SK-N-SH (cell line): ENCODE results near the gene FBXO17.

ENCODE experiments used
- MXI1 ChIP-seq: IDR thresholded peaks from 2 replicates; pipeline ENCODE4 v1.6.1; 2012; ENCODE audit warnings: mild to moderate bottlenecking, low read depth, low read length, improper control_type of control experiment
- TAF1 ChIP-seq: IDR thresholded peaks from 2 replicates; pipeline ENCODE4 v1.6.1; 2012; ENCODE audit warnings: low read depth, mild to moderate bottlenecking, low read length, moderate library complexity, borderline replicate concordance
- TCF12 ChIP-seq: IDR thresholded peaks from 2 replicates; pipeline ENCODE4 v1.4.0; 2012
- TF ChIP-seq, protein P1 (sequence below): fragments of 200-600 bp; sonication (generic); IDR thresholded peaks from 2 replicates; pipeline ENCODE4 v1.6.1; 2017; ENCODE audit warnings: antibody characterized with exemption, mild to moderate bottlenecking, moderate library complexity
- TF ChIP-seq, protein P2 (sequence below): IDR thresholded peaks from 2 replicates; pipeline ENCODE4 v1.4.0; 2012; ENCODE audit warnings: low read depth, borderline replicate concordance

- TF ChIP-seq TCF12 (0 out of 2 replicates have a peak, but pooled peaks have one; percentile 10), TAF1 (no peak), MXI1 (peak; percentile 63)
- TF ChIP-seq, protein P1, sequence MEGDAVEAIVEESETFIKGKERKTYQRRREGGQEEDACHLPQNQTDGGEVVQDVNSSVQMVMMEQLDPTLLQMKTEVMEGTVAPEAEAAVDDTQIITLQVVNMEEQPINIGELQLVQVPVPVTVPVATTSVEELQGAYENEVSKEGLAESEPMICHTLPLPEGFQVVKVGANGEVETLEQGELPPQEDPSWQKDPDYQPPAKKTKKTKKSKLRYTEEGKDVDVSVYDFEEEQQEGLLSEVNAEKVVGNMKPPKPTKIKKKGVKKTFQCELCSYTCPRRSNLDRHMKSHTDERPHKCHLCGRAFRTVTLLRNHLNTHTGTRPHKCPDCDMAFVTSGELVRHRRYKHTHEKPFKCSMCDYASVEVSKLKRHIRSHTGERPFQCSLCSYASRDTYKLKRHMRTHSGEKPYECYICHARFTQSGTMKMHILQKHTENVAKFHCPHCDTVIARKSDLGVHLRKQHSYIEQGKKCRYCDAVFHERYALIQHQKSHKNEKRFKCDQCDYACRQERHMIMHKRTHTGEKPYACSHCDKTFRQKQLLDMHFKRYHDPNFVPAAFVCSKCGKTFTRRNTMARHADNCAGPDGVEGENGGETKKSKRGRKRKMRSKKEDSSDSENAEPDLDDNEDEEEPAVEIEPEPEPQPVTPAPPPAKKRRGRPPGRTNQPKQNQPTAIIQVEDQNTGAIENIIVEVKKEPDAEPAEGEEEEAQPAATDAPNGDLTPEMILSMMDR = no peak
- TF ChIP-seq, protein P2, sequence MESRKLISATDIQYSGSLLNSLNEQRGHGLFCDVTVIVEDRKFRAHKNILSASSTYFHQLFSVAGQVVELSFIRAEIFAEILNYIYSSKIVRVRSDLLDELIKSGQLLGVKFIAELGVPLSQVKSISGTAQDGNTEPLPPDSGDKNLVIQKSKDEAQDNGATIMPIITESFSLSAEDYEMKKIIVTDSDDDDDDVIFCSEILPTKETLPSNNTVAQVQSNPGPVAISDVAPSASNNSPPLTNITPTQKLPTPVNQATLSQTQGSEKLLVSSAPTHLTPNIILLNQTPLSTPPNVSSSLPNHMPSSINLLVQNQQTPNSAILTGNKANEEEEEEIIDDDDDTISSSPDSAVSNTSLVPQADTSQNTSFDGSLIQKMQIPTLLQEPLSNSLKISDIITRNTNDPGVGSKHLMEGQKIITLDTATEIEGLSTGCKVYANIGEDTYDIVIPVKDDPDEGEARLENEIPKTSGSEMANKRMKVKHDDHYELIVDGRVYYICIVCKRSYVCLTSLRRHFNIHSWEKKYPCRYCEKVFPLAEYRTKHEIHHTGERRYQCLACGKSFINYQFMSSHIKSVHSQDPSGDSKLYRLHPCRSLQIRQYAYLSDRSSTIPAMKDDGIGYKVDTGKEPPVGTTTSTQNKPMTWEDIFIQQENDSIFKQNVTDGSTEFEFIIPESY = peak; percentile 64; the same call in 1 of the 2 replicates
These were observed 75.9 kb downstream of the FBXO17 start, which contains the start of the genes NFKBIB and SIRT2 for GRCh38 chr19:38899447-38900201.
